Measurements from ENCODE around the gene PCSK2.

PCSK2 gene

DNA sequence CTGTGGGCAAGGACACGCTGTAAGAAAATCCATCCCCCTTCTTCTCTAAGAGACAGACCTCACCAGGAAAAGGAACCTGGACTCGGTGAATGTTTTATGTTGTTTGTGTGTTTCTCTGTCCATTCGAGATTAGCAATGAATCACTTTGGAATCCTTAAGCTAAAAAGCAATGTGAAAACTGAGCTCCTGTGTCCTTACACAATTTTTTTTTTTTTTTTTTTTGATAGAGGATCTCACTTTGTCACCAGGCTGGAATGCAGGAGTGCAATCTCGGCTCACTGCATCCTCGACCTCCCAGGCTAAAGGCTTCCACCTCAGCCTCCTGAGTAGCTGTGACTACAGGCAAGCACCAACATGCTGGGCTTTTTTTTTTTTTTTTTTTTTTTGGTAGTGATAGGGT is 272.2 kb downstream of the PCSK2 start:
- no peak overlapping the region for H3K4me3 ChIP-seq (ENCODE audit: insufficient read depth, low read depth, low read length)
- WGBS, 2 experiments = 92 to 99% methylated on average over 5 of the region's 5 CpGs
- no peaks in the 10 kb centered on the region for H3K4me1 ChIP-seq (ENCODE audit: control insufficient read depth, insufficient read depth, low read length)
- H3K36me3 ChIP-seq (ENCODE audit: control insufficient read depth, insufficient read depth, low read length) = no peaks in the 10 kb centered on the region
- H3K9me3 ChIP-seq (ENCODE audit: control insufficient read depth, low read length) = no peaks in the 10 kb centered on the region
- H3K27ac ChIP-seq (ENCODE audit: insufficient read depth, low read depth, low read length, poor library complexity, severe bottlenecking) = no peak overlapping the region
- H3K27me3 ChIP-seq (ENCODE audit: control insufficient read depth, insufficient read depth, low read length, poor library complexity, severe bottlenecking) = no peaks in the 10 kb centered on the region

GRCh38 chr20:17500271-17500670 is 273.4 kb downstream of the PCSK2 start:
- H3K36me3 ChIP-seq (ENCODE audit: control insufficient read depth, insufficient read depth, low read length) = no peaks in the 10 kb centered on the region
- no peaks in the 10 kb centered on the region for H3K4me1 ChIP-seq (ENCODE audit: control insufficient read depth, insufficient read depth, low read length)
- WGBS, 2 experiments = 79 to 83% methylated on average over 10 of the region's 10 CpGs
- no peaks in the 10 kb centered on the region for H3K9me3 ChIP-seq (ENCODE audit: control insufficient read depth, low read length)
- no peak overlapping the region for H3K4me3 ChIP-seq (ENCODE audit: insufficient read depth, low read depth, low read length)
- no peak overlapping the region for H3K27ac ChIP-seq (ENCODE audit: insufficient read depth, low read depth, low read length, poor library complexity, severe bottlenecking)
- H3K27me3 ChIP-seq (ENCODE audit: control insufficient read depth, insufficient read depth, low read length, poor library complexity, severe bottlenecking) = no peaks in the 10 kb centered on the region

- peaks cover 5% of the 10 kb centered on the region for H3K27me3 ChIP-seq (ENCODE audit: control insufficient read depth, insufficient read depth, low read length, poor library complexity, severe bottlenecking)
- WGBS, 2 experiments = 89 to 91% methylated on average over 7 of the region's 7 CpGs
- no peak overlapping the region for H3K27ac ChIP-seq (ENCODE audit: insufficient read depth, low read depth, low read length, poor library complexity, severe bottlenecking)
- no peaks in the 10 kb centered on the region for H3K36me3 ChIP-seq (ENCODE audit: control insufficient read depth, insufficient read depth, low read length)
- no peak overlapping the region for H3K4me3 ChIP-seq (ENCODE audit: insufficient read depth, low read depth, low read length)
- H3K9me3 ChIP-seq (ENCODE audit: control insufficient read depth, low read length) = no peaks in the 10 kb centered on the region
- H3K4me1 ChIP-seq (ENCODE audit: control insufficient read depth, insufficient read depth, low read length) = no peaks in the 10 kb centered on the region
Measured at GRCh38 chr20:17500826-17501225, 274.0 kb downstream of the PCSK2 start.

DNA sequence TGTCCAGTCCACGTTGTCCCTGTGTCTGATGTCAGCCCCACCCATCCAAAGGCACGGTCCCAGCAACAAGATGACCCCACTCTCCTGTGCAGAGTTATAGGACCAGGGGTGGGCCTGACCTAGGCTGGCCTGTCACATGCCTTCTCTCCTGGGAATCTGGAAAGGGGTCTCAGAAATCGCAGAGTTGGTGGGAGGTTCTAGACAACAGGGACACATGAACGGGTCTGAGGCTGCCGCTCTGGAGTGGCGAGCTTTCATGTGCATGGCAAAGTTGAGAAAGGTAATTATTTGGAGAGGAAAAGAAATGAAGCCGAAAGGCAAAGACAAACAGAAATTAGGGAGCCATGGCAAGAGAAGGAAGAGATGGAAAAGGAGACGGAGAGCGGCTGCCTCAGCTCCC is 274.9 kb downstream of the PCSK2 start:
- H3K36me3 ChIP-seq (ENCODE audit: control insufficient read depth, insufficient read depth, low read length) = no peaks in the 10 kb centered on the region
- H3K27me3 ChIP-seq (ENCODE audit: control insufficient read depth, insufficient read depth, low read length, poor library complexity, severe bottlenecking) = peaks cover 10% of the 10 kb centered on the region
- H3K4me1 ChIP-seq (ENCODE audit: control insufficient read depth, insufficient read depth, low read length) = no peaks in the 10 kb centered on the region
- WGBS, 2 experiments = 91 to 95% methylated on average over 9 of the region's 9 CpGs
- H3K4me3 ChIP-seq (ENCODE audit: insufficient read depth, low read depth, low read length) = no peak overlapping the region
- H3K27ac ChIP-seq (ENCODE audit: insufficient read depth, low read depth, low read length, poor library complexity, severe bottlenecking) = no peak overlapping the region
- no peaks in the 10 kb centered on the region for H3K9me3 ChIP-seq (ENCODE audit: control insufficient read depth, low read length)

GRCh38 chr20:17502105-17502504 is 275.3 kb downstream of the PCSK2 start:
- Histone ChIP-seq H3K4me3 (ENCODE audit: insufficient read depth, low read depth, low read length) (no peak overlapping the region), H3K4me1 (ENCODE audit: control insufficient read depth, insufficient read depth, low read length) (no peaks in the 10 kb centered on the region), H3K9me3 (ENCODE audit: control insufficient read depth, low read length) (no peaks in the 10 kb centered on the region), H3K27me3 (ENCODE audit: control insufficient read depth, insufficient read depth, low read length, poor library complexity, severe bottlenecking) (peaks cover 13% of the 10 kb centered on the region), H3K36me3 (ENCODE audit: control insufficient read depth, insufficient read depth, low read length) (no peaks in the 10 kb centered on the region), H3K27ac (ENCODE audit: insufficient read depth, low read depth, low read length, poor library complexity, severe bottlenecking) (no peak overlapping the region)
- 76 to 78% methylated on average over 4 of the region's 4 CpGs for WGBS, 2 experiments

GRCh38 chr20:17503301-17504065 is 276.6 kb downstream of the PCSK2 start:
- Histone ChIP-seq H3K27ac (ENCODE audit: insufficient read depth, low read depth, low read length, poor library complexity, severe bottlenecking) (no peak overlapping the region), H3K36me3 (ENCODE audit: control insufficient read depth, insufficient read depth, low read length) (no peaks in the 10 kb centered on the region), H3K9me3 (ENCODE audit: control insufficient read depth, low read length) (no peaks in the 10 kb centered on the region), H3K27me3 (ENCODE audit: control insufficient read depth, insufficient read depth, low read length, poor library complexity, severe bottlenecking) (peaks cover 13% of the 10 kb centered on the region), H3K4me3 (ENCODE audit: insufficient read depth, low read depth, low read length) (no peak overlapping the region), H3K4me1 (ENCODE audit: control insufficient read depth, insufficient read depth, low read length) (no peaks in the 10 kb centered on the region)
- WGBS, 2 experiments = 86 to 90% methylated on average over 5 to 6 of the region's 6 CpGs

GRCh38 chr20:17504066-17504897 is 277.4 kb downstream of the PCSK2 start:
- 64 to 65% methylated on average over 23 of the region's 23 CpGs for WGBS, 2 experiments
- H3K9me3 ChIP-seq (ENCODE audit: control insufficient read depth, low read length) = no peaks in the 10 kb centered on the region
- no peaks in the 10 kb centered on the region for H3K36me3 ChIP-seq (ENCODE audit: control insufficient read depth, insufficient read depth, low read length)
- no peak overlapping the region for H3K27ac ChIP-seq (ENCODE audit: insufficient read depth, low read depth, low read length, poor library complexity, severe bottlenecking)
- H3K4me3 ChIP-seq (ENCODE audit: insufficient read depth, low read depth, low read length) = no peak overlapping the region
- H3K27me3 ChIP-seq (ENCODE audit: control insufficient read depth, insufficient read depth, low read length, poor library complexity, severe bottlenecking) = peaks cover 13% of the 10 kb centered on the region
- no peaks in the 10 kb centered on the region for H3K4me1 ChIP-seq (ENCODE audit: control insufficient read depth, insufficient read depth, low read length)

DNA sequence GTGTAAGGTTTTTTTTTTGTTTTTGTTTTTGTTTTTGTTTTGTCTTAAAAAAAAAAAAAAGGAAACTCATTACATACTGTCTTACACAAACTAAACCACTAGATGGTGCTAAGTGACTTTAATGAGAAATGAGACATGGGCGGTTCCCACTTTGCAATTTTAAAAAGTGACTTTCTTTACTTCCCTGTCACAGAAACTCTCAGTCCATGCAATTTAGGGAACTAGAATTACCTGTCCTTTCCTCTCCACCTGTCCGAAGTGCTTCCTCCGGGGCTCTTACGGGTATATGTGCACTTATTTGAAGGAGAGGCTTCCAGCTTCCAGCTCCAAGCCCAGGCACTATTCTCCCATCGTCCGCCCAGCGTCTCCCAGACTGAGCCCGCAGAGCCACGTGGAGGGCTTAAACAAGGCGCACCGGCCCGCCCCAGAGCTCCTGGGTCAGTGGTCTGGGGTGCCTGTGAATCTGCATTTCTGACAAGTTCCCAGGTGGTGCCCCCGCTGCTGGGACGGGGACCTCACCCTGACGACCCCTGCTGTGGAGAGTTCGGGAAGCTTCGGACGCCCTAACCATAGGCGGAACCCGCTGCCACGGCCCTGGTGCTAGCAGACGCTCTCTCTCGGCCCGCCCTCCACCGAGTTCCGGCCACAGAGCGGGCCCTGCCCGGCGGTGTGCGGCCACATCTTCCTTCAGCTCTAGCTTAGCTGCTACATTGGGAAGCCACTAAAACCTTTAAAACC is 278.2 kb downstream of the PCSK2 start:
- H3K9me3 ChIP-seq (ENCODE audit: control insufficient read depth, low read length) = no peaks in the 10 kb centered on the region
- H3K4me1 ChIP-seq (ENCODE audit: control insufficient read depth, insufficient read depth, low read length) = no peaks in the 10 kb centered on the region
- WGBS, 2 experiments = 12 to 16% methylated on average over 30 of the region's 30 CpGs
- peak overlapping the region; percentile 22 for H3K4me3 ChIP-seq (ENCODE audit: insufficient read depth, low read depth, low read length)
- H3K36me3 ChIP-seq (ENCODE audit: control insufficient read depth, insufficient read depth, low read length) = no peaks in the 10 kb centered on the region
- no peak overlapping the region for H3K27ac ChIP-seq (ENCODE audit: insufficient read depth, low read depth, low read length, poor library complexity, severe bottlenecking)
- peaks cover 13% of the 10 kb centered on the region for H3K27me3 ChIP-seq (ENCODE audit: control insufficient read depth, insufficient read depth, low read length, poor library complexity, severe bottlenecking)

DNA sequence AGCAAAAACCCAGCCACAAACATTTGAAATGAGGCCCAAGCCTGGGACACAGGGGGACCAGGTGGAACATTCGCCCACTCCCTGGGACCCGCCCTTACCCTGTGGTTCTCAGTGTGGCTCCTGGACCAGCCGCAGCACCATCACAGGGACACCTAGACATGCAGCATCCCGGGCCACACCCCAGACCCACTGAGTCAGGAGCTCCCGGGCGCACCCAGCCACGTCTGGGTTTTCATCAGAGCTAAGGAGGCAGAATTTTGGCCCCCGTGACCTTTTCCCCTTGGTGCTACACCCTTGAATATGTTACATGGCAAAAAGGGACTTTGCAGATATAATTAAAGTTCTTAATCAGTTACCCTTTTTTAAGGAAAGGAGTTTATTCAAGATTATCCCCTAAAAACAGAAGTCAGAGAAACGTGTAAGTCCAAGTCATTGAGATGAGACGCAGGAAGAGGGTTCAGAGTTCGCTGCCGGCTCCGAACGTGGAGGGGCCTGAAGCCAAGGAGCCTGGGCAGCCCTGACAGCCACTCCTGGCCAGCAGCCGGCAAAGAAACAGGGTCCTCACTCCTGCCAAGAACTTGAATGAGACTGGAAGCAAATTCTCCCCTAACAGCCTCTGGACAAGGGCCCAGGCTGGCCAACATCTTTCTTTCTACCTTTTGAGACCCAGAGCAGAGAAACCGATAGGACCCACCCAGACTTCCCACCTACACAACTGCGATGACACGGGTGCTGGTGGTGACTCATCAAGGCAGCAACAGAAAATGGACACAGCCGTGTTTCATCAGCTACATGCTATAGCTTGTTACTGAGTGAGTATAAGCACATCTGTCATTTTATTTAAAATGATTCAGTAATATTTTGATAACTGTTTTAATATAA is 279.0 kb downstream of the PCSK2 start:
- H3K27ac ChIP-seq (ENCODE audit: insufficient read depth, low read depth, low read length, poor library complexity, severe bottlenecking) = no peak overlapping the region
- peaks cover 13% of the 10 kb centered on the region for H3K27me3 ChIP-seq (ENCODE audit: control insufficient read depth, insufficient read depth, low read length, poor library complexity, severe bottlenecking)
- H3K4me1 ChIP-seq (ENCODE audit: control insufficient read depth, insufficient read depth, low read length) = no peaks in the 10 kb centered on the region
- H3K36me3 ChIP-seq (ENCODE audit: control insufficient read depth, insufficient read depth, low read length) = no peaks in the 10 kb centered on the region
- 95 to 96% methylated on average over 19 of the region's 19 CpGs for whole genome bisulfite sequencing, 2 experiments
- peak overlapping the region; percentile 22 for H3K4me3 ChIP-seq (ENCODE audit: insufficient read depth, low read depth, low read length)
- no peaks in the 10 kb centered on the region for H3K9me3 ChIP-seq (ENCODE audit: control insufficient read depth, low read length)
